ENCODE results near the gene PNPLA1.

- no peak for TF ChIP-seq ELF4 (IDR thresholded peaks at IDR 0.05)
- TF ChIP-seq ZNF384 (IDR thresholded peaks at IDR 0.05): no peak
- TF ChIP-seq FOXA1 (IDR thresholded peaks at IDR 0.05): no peak
- TF ChIP-seq CTBP1 (IDR thresholded peaks at IDR 0.05; ENCODE audit: borderline replicate concordance): no peak
- no peak for TF ChIP-seq LEF1 (IDR thresholded peaks at IDR 0.05; ENCODE audit: borderline replicate concordance)
- TF ChIP-seq SP1 (IDR thresholded peaks at IDR 0.05): no peak
- no peak for TF ChIP-seq TARDBP (IDR thresholded peaks at IDR 0.05)
Measured at GRCh38 chr6:36298027-36298426, 28.2 kb downstream of the PNPLA1 start.
